Astrocyte of the cerebellum (primary cell): ENCODE measurements around the gene RPIA.

Experiments used
- DNase-seq: peaks from one replicate; pipeline ENCODE4 v3.0.0-alpha.2; 2011; ENCODE audit warnings: low read depth
- H3K4me3 ChIP-seq: 2 replicates; pipeline ENCODE4 v1.5.1; 2011; ENCODE audit warnings: mild to moderate bottlenecking, low read depth, low read length, moderate library complexity
- CTCF ChIP-seq: IDR thresholded peaks from 2 replicates; pipeline ENCODE4 v1.5.1; 2012; ENCODE audit warnings: low read length, low read depth, moderate library complexity, mild to moderate bottlenecking; ENCODE audit errors: missing control alignments
- in situ Hi-C: cut with HindIII; loops from 2 replicates; pipeline ENCODE4 v1.10.0; 2017; ENCODE audit warnings: low sequenced_read_pairs

Gene RPIA

GRCh38 chr2:88693911-88694414 lies 2.5 kb downstream of the RPIA start:
- in situ Hi-C loops = no loop called here
- TF ChIP-seq CTCF = no peak
- H3K4me3 ChIP-seq = no peak overlapping the region
- no peak for DNase-seq

- TF ChIP-seq CTCF = no peak
- in situ Hi-C loops = no loop called here
- no peak for DNase-seq
- H3K4me3 ChIP-seq = no peak overlapping the region
These were observed 5.1 kb downstream of the RPIA start for GRCh38 chr2:88696611-88697010.

GRCh38 chr2:88697370-88698026 lies 6.0 kb downstream of the RPIA start:
- DNase-seq = no peak
- no peak for TF ChIP-seq CTCF
- in situ Hi-C loops = no loop called here
- no peak overlapping the region for H3K4me3 ChIP-seq

GRCh38 chr2:88698027-88698413 lies 6.5 kb downstream of the RPIA start:
- TF ChIP-seq CTCF = no peak
- in situ Hi-C loops = no loop called here
- DNase-seq = no peak

GRCh38 chr2:88698498-88699233 lies 7.2 kb downstream of the RPIA start:
- in situ Hi-C loops = no loop called here
- no peak for TF ChIP-seq CTCF
- H3K4me3 ChIP-seq = no peak overlapping the region
- no peak for DNase-seq

More at GRCh38 chr2:88698027-88698413, 6.5 kb downstream of the RPIA start:
- H3K4me3 ChIP-seq = no peak overlapping the region

- DNase-seq = no peak
- no peak for TF ChIP-seq CTCF
- in situ Hi-C loops = no loop called here
These were observed 15.5 kb downstream of the RPIA start for GRCh38 chr2:88707003-88707402.

More at GRCh38 chr2:88707003-88707402, 15.5 kb downstream of the RPIA start:
- no peak overlapping the region for H3K4me3 ChIP-seq
